Head of caudate nucleus (tissue), 42 donors: ENCODE measurements around the gene CBLB.
"Not testable (repeated sequence)": the region's sequence is repeated elsewhere in the genome, so short reads cannot be mapped to it uniquely, and the experiment has no call there.

ENCODE experiments used
- DNase-seq, 42 donors: peaks; one replicate each; pipeline versions ENCODE4 v3.0.0 to v3.0.0-alpha.2; 2020 to 2021; ENCODE audit warnings: mixed read lengths in 7 of 42
- intact Hi-C: fragments of 100-400 bp; cut with DNase I; formaldehyde crosslinking; loops from one replicate; pipeline ENCODE4 v1.15.0; 2022

CBLB gene

GRCh38 chr3:105767776-105768175 lies 101.0 kb downstream of the CBLB start:
- intact Hi-C loops: no loop called here
- no peak for DNase-seq

- intact Hi-C loops: no loop called here
- DNase-seq: no peak
These were observed 101.6 kb downstream of the CBLB start for GRCh38 chr3:105767216-105767615.

DNA sequence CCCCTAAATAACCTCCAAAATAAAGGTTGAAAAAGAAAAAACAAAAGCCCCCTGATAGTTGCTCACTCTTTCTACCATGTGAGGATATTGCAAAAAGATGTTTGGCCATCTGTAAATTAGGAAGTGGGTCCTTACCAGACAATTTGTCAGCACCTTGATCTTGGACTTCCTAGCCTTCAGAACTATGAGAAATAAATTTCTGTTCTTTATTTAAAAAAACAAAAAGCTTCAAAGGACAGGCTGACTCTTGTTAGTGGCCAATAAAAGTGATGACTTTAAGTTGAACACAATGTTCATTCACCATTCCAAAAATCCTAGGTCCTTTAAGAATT lies 103.5 kb downstream of the CBLB start:
- intact Hi-C loops: no loop called here
- no peak for DNase-seq

DNA sequence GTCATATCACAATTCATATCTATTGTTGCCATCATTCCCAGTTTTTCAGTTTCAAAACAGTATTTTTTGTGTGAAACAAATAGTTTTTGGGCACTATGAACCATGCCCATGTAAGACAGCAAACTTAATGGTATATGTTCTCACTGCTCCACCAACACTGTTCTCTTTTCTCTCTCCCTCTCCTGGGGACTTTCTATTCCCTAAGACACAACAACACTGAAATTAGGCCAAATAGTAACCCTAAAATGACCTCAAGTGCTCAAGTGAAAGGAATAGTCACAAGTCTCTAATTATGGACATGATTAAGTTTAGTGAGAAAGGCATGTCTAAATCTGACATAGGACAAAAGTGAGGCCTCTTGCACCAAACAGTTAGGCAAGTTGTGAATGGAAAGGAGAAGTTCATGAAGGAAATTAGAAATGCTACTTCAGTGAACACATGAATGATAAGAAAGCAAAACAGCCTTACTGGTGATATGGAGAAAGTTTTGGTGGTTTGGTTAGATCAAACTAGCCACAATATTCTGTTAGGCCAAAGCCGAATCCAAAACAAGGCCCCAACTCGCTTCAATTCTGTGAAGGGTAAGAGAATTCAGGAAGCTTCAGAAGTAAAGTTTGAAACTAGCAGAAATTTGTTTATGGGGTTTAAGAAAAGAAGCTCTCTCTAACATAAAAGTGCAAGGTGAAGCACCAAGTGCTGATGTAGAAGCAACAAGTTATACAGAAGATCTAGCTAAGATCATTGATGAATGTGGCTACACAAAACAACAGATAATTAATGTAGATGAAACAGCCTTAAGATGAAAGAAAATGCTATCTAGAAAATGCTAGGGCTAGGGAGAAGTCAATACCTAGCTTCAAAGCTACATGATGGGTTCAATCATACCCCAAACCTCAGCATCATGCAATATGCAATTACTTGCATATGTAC lies 104.2 kb downstream of the CBLB start:
- DNase-seq: no peak
- intact Hi-C loops: no loop called here

DNA sequence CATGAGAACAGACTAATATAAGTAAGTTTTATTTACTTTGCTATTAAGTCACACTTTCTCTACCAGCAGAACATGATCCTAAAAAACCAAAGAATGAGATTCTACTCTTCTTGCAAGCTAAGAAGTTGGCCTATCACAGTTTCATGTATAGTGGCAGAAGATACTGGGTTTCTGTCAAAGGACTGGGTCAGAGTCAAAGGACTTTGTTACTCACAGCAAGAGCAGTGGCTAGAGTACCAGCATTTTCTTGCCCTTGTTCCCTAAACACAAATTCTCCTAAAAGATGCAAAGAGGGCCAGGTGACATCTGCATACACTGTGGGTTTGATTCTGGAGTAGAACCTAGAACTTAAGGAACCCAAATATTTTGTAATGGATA lies 105.2 kb downstream of the CBLB start:
- intact Hi-C loops: no loop called here
- DNase-seq: no peak

DNA sequence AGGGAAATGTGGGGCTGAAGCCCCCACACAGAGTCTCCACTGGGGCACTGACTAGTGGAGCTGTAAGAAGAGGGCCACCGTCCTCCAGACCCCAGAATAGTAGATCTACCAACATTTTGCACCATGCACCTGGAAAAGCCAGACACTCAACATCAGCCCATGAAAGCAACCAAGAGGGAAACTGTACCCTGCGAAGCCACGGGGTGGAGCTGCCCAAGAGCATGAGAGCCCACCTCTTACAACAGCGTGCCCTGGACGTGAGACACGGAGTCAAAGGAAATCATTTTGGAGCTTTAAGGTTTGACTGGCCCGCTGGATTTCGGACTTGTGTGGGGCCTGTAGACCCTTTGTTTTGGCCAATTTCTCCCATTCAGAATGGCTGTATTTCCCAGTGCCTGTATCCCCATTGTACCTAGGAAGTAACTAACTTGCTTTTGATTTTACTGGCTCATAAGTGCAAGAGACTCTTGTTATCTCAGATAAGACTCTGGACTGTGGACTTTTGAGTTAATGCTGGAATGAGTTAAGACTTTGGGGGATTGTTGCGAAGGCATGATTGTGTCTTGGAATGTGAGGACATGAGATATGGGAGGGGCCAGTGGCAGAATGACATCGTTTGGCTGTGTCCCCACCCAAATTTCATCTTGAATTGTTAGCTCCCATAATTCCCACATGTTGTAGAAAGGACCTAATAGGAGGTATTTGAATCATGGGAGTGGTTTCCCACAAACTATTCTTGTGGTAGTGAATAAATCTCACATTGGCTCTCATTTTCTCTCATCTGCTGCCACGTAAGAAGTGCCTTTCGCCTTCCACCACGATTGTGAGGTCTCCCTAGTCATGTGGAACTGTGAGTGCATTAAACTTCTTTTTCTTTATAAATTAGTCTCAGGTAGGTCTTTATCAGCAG lies 105.8 kb downstream of the CBLB start:
- intact Hi-C loops: no loop called here
- no peak for DNase-seq

DNA sequence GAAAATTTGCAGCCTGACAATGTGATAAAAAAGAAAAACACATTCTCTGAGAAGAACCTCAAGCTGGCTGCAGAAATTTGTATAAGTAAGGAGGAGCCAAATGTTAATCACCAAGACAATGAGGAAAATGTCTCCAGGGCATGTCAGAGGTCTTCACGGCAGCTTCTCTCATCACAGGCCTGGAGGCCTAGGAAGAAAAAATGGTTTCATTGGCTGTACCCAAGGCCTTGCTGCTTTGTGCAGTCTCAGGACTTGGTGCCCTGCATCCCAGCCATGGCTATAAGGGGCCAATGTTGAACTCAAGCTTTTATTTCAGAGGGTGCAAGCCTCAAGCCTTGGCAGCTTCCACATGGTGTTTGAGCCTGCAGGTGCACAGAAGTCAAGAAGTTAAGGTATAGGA lies 106.6 kb downstream of the CBLB start:
- DNase-seq, intact Hi-C loops: not testable (repeated sequence)

- no peak for DNase-seq
- intact Hi-C loops: no loop called here
These were observed 109.3 kb downstream of the CBLB start for GRCh38 chr3:105759442-105760078.

- no peak for DNase-seq
- intact Hi-C loops: no loop called here
These were observed 110.4 kb downstream of the CBLB start for GRCh38 chr3:105758451-105758850.

DNA sequence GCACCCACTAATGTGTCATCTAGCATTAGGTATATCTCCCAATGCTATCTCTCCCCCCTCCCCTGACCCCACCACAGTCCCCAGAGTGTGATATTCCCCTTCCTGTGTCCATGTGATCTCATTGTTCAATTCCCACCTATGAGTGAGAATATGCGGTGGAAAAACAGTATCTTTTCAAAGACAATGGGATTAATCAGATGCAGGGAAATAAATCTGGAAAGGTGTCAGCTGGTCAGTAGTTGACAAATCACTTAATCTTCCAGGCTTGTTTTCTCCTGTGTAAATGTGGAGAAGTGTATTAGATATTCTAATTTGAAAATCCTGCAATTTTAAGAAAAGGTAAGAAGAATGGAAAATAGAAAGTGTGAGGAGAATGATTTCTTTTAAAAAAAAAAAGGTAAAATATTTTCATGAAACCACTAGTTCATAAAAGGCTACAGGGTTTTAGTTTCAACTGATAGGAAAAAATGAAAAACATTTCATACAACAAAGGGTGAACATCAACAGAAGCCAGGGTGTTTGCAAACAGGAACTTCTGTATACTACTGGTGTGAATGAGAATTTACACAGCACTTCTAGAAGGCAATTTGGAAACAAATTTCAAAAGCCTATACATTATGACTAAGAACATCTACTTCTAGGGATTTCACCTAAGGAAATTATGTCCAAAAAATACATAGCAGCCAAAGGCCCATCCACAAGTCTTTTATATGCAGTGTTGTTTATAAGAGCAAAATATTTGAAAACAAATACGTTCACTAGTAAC lies 113.5 kb downstream of the CBLB start:
- no peak for DNase-seq
- intact Hi-C loops: no loop called here

- peak in 16 of 42 donors; percentile 8 to 60 (median 18) for DNase-seq
- intact Hi-C loops: no loop called here
These were observed 115.9 kb downstream of the CBLB start for GRCh38 chr3:105752791-105753415.

DNA sequence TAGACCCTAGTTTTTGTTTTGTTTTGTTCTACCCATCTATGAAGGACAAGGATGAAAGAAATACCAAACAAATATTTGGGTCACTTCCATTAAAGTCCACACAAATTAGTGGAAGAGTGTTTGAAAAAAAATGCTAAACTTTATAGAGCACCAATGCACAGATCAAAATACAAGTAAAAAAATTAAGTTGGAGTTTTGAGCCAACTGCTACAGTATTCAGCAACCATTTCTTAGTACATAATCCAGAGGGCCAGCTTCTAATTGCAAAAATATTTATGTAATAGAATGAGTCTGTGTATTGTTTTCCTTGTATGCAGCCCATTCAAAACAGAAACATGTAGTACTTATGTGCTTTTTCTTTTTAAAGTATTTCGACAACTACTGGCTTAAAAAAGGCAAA lies 121.1 kb downstream of the CBLB start:
- intact Hi-C loops: no loop called here
- no peak for DNase-seq

DNA sequence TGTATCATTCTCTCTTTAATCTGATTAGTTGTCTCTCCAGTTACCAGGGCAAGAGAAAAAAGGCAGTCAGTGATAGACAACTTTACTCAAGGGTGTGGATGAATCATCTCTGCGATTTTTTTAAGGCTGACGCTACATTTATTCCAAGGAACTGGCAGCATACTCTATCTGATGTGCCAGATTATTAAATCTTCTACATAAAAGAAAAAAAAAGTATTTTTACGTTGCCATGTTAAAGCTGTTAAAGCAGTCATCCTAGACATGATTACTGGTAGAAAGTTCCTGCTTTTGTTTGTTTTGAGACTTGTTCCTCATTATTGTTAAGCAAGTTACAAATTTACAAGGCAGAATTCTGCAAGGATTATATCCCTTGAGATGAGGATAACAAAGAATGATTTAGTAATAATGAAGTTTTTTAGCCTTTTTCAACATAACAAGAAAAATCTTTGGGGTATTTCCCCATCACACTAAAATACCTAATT lies 121.7 kb downstream of the CBLB start:
- intact Hi-C loops: no loop called here
- DNase-seq: peak in 3 of 42 donors; percentile 9 to 31 (median 17)

GRCh38 chr3:105746231-105746996 lies 122.4 kb downstream of the CBLB start:
- DNase-seq: peak in 1 of 42 donors; percentile 1
- intact Hi-C loops: no loop called here

DNA sequence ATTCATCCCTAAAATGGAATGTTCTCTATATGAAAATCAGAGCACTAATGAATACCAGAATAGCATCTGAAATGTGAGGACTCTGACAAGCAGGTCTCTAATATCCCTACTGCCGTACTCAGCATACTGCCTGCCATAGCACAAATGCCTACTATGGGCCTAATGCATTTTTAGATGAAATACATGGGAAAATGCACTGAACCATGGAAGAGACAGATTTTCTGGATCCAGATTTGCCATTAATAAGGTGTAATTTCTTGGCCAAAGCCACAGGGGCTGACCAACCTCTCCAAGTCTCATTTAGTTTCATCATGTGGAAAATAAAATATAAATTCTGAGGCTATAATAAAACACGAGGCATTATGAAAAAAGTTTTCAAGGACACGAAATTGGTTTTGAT lies 123.8 kb downstream of the CBLB start:
- intact Hi-C loops: no loop called here
- no peak for DNase-seq

DNA sequence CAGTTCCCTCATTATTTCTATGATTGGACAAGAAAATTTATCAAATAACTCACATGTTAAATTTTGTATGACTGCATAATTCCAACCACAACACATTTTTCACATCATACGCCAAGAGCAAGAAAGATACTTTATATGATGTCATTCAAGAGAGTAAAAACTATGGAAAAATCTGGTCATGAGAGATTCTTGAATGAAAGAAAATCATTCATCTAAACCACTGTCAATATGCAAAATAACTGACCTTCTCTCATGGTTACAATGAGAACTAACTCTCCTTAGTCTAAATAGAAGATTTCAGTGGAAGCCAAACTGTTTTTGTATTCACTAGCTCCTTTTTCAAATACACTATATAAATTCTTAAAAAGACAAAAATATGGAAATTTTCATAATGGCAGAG lies 124.6 kb downstream of the CBLB start:
- intact Hi-C loops: no loop called here
- DNase-seq: no peak

- no peak for DNase-seq
- intact Hi-C loops: no loop called here
These were observed 135.5 kb downstream of the CBLB start for GRCh38 chr3:105733356-105733755.

- intact Hi-C loops: no loop called here
- no peak for DNase-seq
These were observed 137.1 kb downstream of the CBLB start for GRCh38 chr3:105731686-105732085.
